SK-N-DZ (cell line): ENCODE measurements around the gene ADCY9.

Experiments
- DNase-seq: peaks from one replicate; pipeline ENCODE4 v3.0.0-alpha.2; 2015; ENCODE audit warnings: low spot score

The ADCY9 gene

GRCh38 chr16:4033951-4034350, 82.3 kb downstream of the ADCY9 start:
- no peak for DNase-seq

GRCh38 chr16:4032768-4033167, 83.5 kb downstream of the ADCY9 start:
- no peak for DNase-seq

GRCh38 chr16:4028144-4028543, 88.1 kb downstream of the ADCY9 start:
- DNase-seq = no peak

GRCh38 chr16:4026854-4027253, 89.4 kb downstream of the ADCY9 start:
- no peak for DNase-seq

- no peak for DNase-seq
Measured at GRCh38 chr16:4025428-4025827, 90.8 kb downstream of the ADCY9 start.

- no peak for DNase-seq
Measured at GRCh38 chr16:4021916-4022315, 94.3 kb downstream of the ADCY9 start.

GRCh38 chr16:4021070-4021779, 95.0 kb downstream of the ADCY9 start:
- no peak for DNase-seq

GRCh38 chr16:4019371-4019791, 96.9 kb downstream of the ADCY9 start:
- DNase-seq = no peak

GRCh38 chr16:4018391-4018790, 97.9 kb downstream of the ADCY9 start:
- peak; percentile 23 for DNase-seq

GRCh38 chr16:4017807-4018206, 98.4 kb downstream of the ADCY9 start:
- DNase-seq = no peak

GRCh38 chr16:4016658-4017057, 99.6 kb downstream of the ADCY9 start:
- DNase-seq = no peak

GRCh38 chr16:4016005-4016352, 100.3 kb downstream of the ADCY9 start:
- DNase-seq = no peak

- no peak for DNase-seq
Measured at GRCh38 chr16:4015275-4016004, 100.8 kb downstream of the ADCY9 start.

- no peak for DNase-seq
Measured at GRCh38 chr16:4011940-4012629, 104.2 kb downstream of the ADCY9 start.

GRCh38 chr16:4011225-4011939, 104.9 kb downstream of the ADCY9 start:
- DNase-seq = no peak

GRCh38 chr16:4010225-4011158, 105.8 kb downstream of the ADCY9 start:
- no peak for DNase-seq

GRCh38 chr16:4009177-4009576, 107.1 kb downstream of the ADCY9 start:
- no peak for DNase-seq

GRCh38 chr16:4008116-4008515, 108.1 kb downstream of the ADCY9 start:
- DNase-seq = no peak

GRCh38 chr16:4006397-4006999, 109.7 kb downstream of the ADCY9 start:
- DNase-seq = no peak

- no peak for DNase-seq
Measured at GRCh38 chr16:4005731-4006130, 110.5 kb downstream of the ADCY9 start.

- DNase-seq = no peak
Measured at GRCh38 chr16:4005281-4005680, 111.0 kb downstream of the ADCY9 start.
